Ramos (cell line): ENCODE results near the gene SMPD4.
"Not testable (repeated sequence)": the region's sequence is repeated elsewhere in the genome, so short reads cannot be mapped to it uniquely, and the experiment has no call there.

ENCODE experiments used
- in situ Hi-C: fragments of 300-500 bp; cut with MboI; formaldehyde crosslinking; loops from one replicate; pipeline ENCODE4 v1.14.3; 2022; ENCODE audit warnings: low sequenced_read_pairs; ENCODE audit not compliant: unreplicated experiment

SMPD4 gene, protein sequence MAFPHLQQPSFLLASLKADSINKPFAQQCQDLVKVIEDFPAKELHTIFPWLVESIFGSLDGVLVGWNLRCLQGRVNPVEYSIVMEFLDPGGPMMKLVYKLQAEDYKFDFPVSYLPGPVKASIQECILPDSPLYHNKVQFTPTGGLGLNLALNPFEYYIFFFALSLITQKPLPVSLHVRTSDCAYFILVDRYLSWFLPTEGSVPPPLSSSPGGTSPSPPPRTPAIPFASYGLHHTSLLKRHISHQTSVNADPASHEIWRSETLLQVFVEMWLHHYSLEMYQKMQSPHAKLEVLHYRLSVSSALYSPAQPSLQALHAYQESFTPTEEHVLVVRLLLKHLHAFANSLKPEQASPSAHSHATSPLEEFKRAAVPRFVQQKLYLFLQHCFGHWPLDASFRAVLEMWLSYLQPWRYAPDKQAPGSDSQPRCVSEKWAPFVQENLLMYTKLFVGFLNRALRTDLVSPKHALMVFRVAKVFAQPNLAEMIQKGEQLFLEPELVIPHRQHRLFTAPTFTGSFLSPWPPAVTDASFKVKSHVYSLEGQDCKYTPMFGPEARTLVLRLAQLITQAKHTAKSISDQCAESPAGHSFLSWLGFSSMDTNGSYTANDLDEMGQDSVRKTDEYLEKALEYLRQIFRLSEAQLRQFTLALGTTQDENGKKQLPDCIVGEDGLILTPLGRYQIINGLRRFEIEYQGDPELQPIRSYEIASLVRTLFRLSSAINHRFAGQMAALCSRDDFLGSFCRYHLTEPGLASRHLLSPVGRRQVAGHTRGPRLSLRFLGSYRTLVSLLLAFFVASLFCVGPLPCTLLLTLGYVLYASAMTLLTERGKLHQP

DNA sequence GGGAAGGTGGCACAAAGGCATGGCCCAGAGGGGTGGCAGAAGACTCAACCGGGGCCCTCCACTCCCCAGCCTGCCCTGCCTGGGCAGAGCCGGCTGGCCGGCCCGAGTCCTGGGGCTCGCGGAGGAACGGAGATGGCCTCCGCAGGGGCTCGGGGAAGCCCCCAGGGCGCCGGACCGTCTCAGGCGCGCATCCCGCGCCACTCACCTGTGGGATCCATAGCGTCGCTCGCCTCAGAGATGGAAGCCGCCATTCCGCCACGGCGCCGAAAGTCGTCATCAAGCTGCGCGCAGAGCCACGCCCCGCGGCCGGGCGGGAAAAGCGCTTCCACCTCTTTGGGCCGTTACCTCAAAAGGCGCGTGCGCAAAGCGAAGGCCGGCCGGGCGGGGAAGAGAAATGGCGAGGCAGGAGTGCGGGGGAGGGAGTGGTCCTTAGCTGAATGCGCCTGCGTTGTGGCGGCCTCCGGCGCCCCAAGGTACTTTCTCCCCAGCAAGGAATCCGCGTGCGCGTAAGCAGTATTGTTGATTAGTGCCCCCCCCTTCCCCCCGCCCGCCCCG, at the start of gene SMPD4:
SMPD4 (minus strand) TSS at position 278 of the 555 bp plus-strand sequence. CDS start 5,010 bp downstream, outside the sequence.
- in situ Hi-C loops = loop anchor here (5.0 kb wide), 1 partner anchor 156 kb away; no protein-coding TSS in a partner anchor

DNA sequence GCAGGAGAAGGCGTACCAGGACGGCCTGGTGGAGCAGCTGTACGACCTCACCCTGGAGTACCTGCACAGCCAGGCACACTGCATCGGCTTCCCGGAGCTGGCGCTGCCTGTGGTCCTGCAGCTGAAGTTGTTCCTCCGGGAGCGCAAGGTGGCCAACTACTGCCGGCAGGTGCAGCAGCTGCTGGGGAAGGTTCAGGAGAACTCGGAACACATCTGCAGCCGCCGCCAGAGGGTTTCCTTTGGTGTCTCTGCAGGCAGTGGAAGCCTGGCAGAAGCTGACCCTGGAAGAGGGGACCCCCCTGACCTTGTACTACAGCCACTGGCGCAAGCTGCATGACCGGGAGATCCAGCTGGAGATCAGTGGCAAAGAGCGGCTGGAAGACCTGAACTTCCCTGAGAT, 49.5 kb upstream of the SMPD4 start:
- in situ Hi-C loops = not testable (repeated sequence)

DNA sequence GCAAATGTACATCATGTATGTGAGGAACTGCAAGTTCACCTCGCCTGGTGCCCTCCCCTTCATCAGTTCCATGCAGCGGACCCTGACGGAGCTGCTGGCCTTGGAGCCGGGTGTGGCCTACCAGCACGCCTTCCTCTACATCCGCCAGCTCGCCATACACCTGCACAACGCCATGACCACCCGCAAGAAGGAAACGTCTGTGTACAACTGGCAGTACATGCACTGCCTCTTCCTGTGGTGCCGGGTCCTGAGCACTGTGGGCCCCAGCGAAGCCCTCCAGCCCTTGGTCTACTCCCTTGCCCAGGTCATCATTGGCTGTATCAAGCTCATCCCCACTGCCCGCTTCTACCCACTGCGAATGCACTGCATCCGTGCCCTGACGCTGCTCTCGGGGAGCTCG, 49.0 kb upstream of the SMPD4 start:
- in situ Hi-C loops = not testable (repeated sequence)

DNA sequence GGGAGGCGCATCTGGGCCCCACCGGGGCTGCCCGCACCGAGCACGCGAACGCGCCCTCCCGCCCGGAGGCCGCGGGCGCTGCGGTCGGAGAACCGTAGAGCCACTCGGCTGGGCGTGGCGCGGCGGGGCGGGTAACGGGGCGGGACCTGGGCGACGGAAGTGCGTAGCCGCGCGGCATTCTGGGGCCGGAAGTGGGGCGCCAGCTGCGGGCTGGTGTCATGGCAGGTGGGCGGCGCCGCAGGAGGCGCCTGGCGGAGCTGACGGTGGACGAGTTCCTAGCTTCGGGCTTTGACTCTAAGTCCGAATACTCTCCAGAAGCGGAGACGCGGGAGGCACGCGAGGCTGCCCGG, 47.7 kb upstream of the SMPD4 start:
- in situ Hi-C loops = not testable (repeated sequence)

DNA sequence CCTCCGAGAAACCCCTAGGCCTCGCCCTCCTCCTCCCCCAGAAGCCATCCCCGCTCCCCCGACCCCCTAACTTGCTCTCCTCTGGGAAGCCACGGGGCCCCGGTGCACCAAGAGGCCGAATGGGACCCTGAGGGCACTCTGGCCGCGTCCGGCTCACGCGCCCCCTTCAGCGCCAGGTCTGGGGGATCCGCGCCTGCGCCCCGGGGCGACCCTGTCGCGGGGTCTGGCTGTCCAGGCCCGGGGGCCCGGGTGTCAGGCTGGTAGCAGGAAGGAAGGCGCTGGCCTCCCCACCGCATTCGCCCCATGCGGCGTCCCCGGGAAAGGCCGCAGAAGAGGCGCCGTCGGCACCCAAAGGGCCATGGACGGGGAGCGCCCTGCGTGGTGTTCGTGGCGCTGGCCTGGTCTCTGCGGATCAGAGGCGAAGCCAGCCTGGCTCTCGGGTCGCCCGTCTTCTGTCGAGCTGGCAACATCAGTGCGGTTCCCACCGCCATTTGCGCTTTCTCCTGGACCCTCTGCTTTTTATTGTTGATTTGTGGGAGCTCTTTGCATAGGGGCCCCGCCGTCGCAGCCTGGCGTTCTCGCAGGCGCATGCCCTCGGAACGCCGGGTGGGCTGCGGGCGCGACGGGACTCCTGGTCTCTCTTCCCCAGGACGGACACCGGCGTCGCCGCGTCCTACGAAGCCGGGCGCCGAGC, 47.2 kb upstream of the SMPD4 start:
- in situ Hi-C loops = not testable (repeated sequence)

DNA sequence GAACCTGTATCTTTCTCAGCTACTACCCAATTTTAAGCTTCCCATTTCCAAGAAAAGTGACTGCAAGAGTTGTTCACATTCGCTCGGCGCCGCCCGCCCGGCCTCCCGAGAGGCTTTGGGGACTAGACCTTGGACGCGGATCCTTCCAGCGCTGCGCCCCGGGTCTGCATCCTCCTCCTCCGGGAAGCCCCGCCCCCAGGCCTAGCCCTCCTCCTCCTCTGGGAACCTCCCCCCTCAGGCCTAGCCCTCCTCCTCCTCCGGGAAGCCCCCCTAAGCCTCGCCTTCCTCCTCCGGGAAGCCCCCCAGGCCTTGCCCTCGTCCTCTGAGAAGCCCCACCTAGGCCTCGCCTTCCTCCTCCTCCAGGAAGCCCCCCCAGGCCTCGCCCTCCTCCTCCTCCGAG, 46.6 kb upstream of the SMPD4 start:
- in situ Hi-C loops = not testable (repeated sequence)

DNA sequence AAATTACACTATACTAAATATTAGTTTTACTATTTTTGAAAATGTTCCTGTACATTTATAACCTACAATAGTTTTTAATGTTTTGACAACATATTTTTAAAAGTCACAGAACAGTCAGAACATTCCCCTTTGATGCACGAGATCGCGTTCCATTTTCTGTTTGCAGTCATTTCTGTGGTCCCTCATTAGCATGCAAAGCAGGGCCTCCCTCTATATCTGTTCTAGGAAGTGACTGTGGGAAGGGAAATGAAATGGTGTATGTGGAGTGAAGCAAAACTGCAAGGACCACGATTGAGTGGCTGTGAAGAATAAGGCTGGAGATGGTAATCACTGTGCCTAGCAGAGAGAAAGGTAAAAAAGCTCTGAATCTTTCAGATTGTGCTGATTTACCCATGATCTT, 41.1 kb upstream of the SMPD4 start:
- in situ Hi-C loops = not testable (repeated sequence)

DNA sequence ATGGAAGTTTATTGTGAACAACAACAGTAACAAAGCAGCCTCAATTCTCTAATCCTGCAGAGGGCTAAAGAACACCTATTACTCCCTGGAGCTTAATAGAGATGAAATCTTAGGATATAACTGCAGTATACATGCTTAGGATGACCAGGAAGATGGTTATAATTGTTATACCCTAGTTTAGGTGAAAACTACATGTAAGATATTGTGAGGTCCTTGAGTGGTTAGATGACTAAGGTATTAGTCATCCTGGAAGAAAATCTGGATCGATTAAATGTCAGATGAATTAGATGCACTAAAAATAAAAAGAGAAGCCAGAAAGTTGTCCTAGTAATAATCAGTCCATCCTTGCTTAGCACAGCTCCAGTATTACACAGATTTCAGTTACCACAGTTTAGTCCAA, 39.1 kb upstream of the SMPD4 start:
- in situ Hi-C loops = not testable (repeated sequence)

DNA sequence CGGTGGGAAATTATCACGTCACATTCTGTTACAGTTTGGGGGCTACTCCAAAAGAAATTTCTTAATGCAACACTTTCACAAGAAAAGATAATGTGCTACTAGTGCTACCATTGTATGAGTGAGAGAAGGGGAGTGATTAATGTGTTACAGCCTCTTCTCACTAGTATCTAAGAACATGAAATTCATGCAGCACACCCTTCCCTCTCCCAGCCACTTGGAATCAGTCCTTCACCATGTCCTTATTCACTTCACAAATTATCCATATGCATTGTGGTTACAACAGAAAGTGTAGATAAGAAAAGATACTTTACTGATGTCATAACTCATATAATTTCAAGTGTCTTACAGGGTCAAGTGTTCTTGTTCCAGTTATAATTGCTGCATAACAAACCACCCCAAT, 37.7 kb upstream of the SMPD4 start:
- in situ Hi-C loops = not testable (repeated sequence)

DNA sequence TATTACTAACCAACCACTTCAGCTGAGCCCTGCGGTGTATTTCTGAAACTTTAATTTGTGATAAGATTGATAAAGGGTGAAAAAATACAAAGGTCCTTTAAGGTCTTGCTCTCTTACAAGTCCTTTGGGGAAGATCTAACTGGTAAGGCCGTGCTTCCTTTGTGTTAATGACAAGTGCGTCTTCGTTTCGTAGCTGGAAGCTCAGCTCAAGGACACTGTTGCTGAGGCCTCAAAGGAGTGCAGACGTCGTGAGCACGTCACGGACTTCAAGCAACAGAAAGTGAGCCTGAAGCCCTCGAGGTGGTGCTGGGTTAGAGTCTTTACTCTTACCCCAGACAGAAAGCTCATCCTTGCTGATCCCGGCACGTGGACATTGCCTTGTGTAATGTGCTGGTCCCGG, 25.6 kb upstream of the SMPD4 start:
- in situ Hi-C loops = not testable (repeated sequence)

DNA sequence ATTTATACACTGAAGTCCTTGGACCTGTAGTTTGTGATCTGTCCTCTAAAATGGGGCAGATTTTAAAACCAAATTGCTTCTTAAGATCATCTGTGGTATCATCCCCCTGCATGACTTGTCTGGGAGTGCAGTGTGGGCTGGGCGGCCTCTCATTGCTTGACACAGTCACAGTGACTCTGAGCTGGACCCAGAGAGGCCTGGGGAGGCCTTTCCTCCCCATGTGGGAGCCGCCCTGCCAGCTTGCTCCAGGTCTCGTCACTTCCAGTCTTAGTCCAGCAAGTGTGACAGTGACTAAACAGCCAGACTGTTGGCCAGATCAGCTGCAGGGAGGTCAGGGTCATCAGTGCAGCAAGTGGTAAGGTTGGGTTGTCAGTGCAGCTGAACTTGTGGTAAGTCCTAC, 21.7 kb upstream of the SMPD4 start:
- in situ Hi-C loops = not testable (repeated sequence)

DNA sequence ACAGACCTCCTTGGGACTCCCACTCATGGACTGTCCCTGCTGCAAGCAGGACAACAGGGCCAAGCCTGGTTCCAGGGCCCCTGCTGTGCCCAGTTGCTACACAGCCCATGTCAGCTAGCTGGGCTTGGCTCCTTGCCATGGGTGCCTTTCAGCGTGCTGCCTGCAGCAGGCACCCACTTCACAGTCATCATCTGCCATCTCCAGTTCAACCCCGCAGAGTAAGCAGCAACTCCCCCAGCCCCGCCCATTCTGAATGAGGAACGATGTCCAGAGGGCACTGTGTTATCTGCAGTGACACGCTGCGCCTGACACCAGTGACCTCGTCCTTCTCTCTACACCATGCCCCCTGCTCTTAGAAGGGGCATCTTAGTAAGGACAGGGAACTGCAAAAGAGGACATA, 21.1 kb upstream of the SMPD4 start:
- in situ Hi-C loops = not testable (repeated sequence)

DNA sequence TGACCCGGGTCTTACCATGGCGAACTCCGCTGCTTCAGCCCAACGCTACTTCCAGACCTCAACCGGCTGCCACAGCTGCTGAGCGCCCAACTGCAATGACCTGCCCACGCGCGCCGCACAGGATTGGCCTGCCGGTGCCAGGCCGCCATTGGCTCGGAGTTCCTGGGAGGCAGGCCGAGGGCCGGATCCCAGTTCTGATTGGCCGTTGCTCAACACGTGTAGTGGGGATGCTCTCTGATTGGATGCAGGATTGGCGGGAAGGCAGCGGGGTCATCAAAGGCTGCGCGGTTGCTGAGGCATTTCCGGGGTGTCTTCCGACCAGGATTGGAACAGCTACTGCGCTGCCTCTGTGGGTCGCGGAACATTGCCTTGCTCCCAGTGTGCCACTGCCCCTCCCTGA, 16.9 kb upstream of the SMPD4 start, which contains the start of gene TUBA3E:
TUBA3E (minus strand) TSS at position 97 of the 400 bp plus-strand sequence; CDS start at position 18, 79 bp downstream.
- in situ Hi-C loops = no loop called here

DNA sequence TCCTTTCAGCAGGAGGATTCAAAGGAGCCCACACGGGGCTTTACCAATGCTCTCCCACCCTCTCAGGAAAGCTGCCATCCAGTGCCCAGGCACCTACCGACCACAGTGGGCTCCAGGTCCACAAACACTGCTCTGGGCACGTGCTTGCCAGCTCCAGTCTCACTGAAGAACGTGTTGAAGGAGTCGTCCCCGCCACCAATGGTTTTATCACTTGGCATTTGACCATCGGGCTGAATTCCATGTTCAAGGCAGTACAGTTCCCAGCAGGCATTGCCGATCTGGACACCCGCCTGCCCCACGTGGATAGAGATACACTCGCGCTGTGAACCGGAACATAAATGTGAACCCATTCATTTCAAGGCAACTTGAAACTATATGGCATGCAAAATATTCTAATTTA, 14.7 kb upstream of the SMPD4 start:
- in situ Hi-C loops = not testable (repeated sequence)

DNA sequence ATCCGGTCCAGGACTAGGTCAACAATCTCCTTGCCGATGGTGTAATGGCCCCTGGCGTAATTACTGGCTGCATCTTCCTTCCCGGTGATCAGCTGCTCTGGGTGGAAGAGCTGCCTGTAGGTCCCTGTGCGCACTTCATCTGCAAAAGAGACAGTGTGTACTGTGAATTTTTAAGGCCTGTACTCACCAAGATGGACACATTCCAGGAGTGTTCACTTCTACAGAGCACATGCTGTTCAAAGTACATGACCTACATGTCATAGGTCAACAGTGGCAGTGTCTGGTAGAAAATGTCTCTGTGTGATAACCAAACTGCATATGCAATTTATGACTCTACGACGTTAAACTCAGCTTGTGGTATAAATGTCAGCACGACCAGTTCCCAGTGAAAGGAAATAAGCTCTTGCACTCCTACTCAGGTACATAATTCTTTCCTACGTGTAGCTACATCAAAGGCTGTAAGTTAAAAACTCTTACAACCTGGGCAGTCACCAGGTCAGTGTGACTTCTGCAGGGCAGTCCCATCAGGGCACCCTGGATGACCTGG, 13.8 kb upstream of the SMPD4 start:
- in situ Hi-C loops = not testable (repeated sequence)

DNA sequence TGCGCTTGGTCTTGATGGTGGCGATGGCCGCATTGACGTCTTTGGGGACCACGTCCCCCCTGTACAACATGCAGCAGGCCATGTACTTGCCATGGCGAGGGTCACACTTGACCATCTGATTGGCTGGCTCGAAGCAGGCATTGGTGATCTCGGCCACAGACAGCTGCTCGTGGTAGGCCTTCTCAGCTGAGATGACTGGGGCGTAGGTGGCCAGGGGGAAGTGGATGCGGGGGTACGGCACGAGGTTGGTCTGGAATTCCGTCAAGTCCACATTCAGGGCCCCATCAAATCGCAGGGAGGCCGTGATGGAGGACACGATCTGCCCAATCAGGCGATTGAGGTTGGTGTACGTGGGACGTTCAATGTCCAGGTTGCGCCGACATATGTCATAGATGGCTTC, 12.4 kb upstream of the SMPD4 start:
- in situ Hi-C loops = not testable (repeated sequence)

DNA sequence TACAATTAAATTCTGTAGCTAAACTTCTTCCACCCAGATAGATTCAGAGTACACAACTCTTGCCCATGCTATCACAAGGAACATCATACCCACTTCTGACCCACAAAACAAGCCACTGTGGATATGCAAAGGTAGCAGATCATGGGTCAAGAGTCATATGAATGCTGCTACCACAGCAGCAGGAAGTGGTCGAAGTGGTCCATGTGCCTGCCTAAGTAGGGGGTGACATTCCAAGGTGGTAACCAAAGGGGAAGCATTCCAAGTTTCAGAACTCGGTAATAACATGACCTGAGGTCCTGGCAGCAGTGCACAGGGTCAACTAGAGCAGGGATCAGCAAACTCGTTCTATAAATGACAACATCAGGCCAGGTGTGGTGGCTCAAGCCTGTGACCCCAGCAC, 11.0 kb upstream of the SMPD4 start:
- in situ Hi-C loops = not testable (repeated sequence)

DNA sequence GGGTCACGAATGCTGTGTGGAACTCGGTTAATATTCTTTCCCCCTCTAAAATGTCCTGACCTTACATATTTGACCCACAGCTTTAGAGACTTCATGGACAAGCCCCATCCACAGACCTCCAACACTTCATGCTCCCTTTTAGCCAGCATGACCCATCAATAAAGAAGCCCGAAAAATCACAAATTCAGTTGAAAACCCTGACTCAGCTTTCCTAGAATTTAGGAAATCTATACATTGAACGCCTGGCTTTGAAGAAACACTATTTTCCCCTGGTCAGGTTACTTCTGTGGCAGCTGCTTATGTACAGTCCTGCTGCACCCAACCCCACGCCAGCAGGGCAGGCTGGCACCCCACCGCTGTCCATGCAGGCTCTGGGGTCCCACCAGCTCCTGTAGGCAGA, 9.9 kb upstream of the SMPD4 start:
- in situ Hi-C loops = not testable (repeated sequence)

DNA sequence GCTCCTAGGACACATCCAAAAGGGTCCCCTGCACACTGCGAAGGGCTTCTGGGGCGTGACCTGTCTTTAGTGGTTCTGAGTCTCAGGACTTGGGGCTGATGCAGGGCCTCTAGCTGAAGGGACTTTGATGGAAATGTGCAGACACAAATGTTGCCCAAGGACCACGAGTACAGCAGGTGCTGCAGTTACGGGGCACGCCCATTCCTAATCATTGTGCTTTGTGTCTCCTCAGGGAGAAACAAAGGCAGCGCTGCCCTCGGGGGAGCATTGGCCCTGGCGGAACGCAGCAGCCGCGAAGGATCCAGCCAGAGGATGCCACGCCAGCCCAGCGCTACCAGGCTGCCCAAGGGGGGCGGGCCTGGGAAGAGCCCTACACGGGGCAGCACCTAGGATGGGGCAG, 8.8 kb upstream of the SMPD4 start:
- in situ Hi-C loops = no loop called here

DNA sequence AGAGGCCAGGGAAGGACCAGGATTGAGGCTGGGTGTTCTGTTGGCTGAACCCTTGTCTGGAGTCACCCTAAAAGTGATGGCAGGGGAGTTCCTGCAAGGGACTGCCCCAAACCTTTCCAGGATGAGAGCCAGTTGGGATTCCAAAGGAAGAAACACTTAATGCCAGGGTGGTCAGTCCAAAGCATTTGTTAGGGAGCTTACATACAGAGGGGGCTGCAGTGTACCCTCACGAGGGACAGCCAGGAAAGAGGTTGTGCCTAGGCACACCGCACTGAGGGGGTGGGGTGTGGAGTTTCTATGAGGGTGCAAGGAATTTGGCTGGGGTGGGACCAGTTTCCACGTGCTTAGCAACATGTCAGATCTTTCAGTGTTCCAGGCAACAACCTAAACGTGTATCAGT, 7.6 kb upstream of the SMPD4 start:
- in situ Hi-C loops = loop anchor here (5.0 kb wide), 1 partner anchor 1298 kb away; no protein-coding TSS in a partner anchor
